Prostate gland (tissue), 2 donors: ENCODE data around the gene STAT3.

Source experiments
- POLR2A ChIP-seq: fragments of 450-650 bp; IDR thresholded peaks from one replicate; pipeline ENCODE4 v1.6.1; 2016; ENCODE audit warnings: antibody characterized with exemption, mild to moderate bottlenecking
- POLR2AphosphoS5 ChIP-seq: sonication (generic); formaldehyde crosslinking; IDR thresholded peaks from one replicate; pipeline ENCODE4 v1.6.1; 2017; ENCODE audit warnings: antibody characterized with exemption
- TF ChIP-seq, protein P1 (sequence below), 4 experiments: fragments of 200-600 bp in 2 of 4; fragments of 450-650 bp in 2 of 4; sonication (generic) in 2 of 4; IDR thresholded peaks; 1 replicate in 3 of 4; 2 replicates in 1 of 4; pipeline ENCODE4 v1.5.1; 2016 to 2019; ENCODE audit warnings: antibody characterized with exemption in 4 of 4, mild to moderate bottlenecking in 2 of 4, moderate library complexity in 2 of 4

DNA sequence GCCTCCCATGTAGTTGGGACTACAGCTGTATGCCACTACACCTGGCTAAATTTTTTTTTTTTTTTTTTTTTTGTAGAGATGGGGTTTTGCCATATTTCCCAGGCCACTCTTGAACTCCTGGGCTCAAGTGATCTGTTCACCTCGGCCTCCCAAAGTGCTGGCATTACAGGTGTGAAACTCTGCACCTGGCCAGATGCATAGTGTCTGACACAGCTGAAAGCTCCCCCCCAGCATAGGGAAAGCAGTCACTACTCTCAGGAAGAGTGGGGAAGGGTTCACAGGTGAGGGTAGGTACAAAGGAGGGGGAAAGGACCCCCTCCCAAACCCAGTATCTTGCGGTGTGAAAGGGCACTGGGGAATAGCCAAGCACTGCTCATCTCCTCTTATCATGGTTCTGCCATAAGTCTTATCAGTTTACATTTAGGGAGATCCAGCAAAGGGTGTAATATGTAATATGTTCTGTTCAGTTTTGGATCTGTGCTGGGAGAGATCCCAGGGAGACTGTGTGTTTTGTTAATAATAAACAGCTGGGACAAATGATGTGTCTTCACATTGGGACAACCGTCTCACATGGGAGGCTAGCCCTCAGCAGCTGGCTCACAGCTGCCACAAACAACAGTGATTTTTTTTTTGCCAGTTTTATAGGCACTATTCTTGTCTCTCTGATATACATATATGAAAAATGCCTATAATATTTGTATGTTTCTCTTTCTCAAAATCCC lies 41.6 kb upstream of the STAT3 start:
- TF ChIP-seq POLR2A (no peak), POLR2AphosphoS5 (no peak)
- TF ChIP-seq, protein P1, sequence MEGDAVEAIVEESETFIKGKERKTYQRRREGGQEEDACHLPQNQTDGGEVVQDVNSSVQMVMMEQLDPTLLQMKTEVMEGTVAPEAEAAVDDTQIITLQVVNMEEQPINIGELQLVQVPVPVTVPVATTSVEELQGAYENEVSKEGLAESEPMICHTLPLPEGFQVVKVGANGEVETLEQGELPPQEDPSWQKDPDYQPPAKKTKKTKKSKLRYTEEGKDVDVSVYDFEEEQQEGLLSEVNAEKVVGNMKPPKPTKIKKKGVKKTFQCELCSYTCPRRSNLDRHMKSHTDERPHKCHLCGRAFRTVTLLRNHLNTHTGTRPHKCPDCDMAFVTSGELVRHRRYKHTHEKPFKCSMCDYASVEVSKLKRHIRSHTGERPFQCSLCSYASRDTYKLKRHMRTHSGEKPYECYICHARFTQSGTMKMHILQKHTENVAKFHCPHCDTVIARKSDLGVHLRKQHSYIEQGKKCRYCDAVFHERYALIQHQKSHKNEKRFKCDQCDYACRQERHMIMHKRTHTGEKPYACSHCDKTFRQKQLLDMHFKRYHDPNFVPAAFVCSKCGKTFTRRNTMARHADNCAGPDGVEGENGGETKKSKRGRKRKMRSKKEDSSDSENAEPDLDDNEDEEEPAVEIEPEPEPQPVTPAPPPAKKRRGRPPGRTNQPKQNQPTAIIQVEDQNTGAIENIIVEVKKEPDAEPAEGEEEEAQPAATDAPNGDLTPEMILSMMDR (IDR thresholded peaks at IDR 0.05) = no peak
